Neutrophil (primary cell): ENCODE results near the gene CXorf38.

Experiments used
- H3K27ac ChIP-seq: fragments of 200-600 bp; sonication (generic); 2 replicates; pipeline ENCODE4 v1.5.1; 2016; ENCODE audit warnings: mild to moderate bottlenecking, moderate library complexity
- H3K27me3 ChIP-seq: fragments of 200-600 bp; sonication (generic); 2 replicates; pipeline ENCODE4 v1.6.0; 2016; ENCODE audit warnings: mild to moderate bottlenecking
- H3K36me3 ChIP-seq: fragments of 200-600 bp; sonication (generic); 2 replicates; pipeline ENCODE4 v1.5.1; 2017
- H3K4me1 ChIP-seq, 2 experiments: fragments of 200-600 bp in 1 of 2; sonication (generic) in 1 of 2; 1 replicate in 1 of 2; 2 replicates in 1 of 2; pipeline versions ENCODE4 v1.5.1 to v1.6.1; 2013 to 2016; ENCODE audit warnings: low read depth in 1 of 2, low read length in 1 of 2, mild to moderate bottlenecking in 1 of 2, moderate library complexity in 1 of 2; ENCODE audit not compliant: control insufficient read depth in 1 of 2, insufficient read depth in 1 of 2
- H3K4me3 ChIP-seq, 2 experiments: fragments of 200-600 bp in 1 of 2; sonication (generic) in 1 of 2; 1 replicate in 1 of 2; 2 replicates in 1 of 2; pipeline ENCODE4 v1.5.1; 2013 to 2016; ENCODE audit warnings: low read depth in 1 of 2, low read length in 1 of 2, mild to moderate bottlenecking in 1 of 2, moderate library complexity in 1 of 2
- H3K9me3 ChIP-seq: fragments of 200-600 bp; sonication (generic); 2 replicates; pipeline ENCODE4 v1.5.1; 2016
- CTCF ChIP-seq: fragments of 200-600 bp; sonication (generic); IDR thresholded peaks from 2 replicates; pipeline ENCODE4 v1.5.1; 2016; ENCODE audit warnings: antibody characterized with exemption

Gene CXorf38

GRCh38 chrX:40646489-40647306 is 663 bp downstream of the CXorf38 start:
- no peak for TF ChIP-seq CTCF
- Histone ChIP-seq H3K36me3 (no peaks in the 10 kb centered on the region), H3K4me3 (peak overlapping the region; percentile 72 to 89), H3K27me3 (no peaks in the 10 kb centered on the region), H3K27ac (peak overlapping the region; percentile 93), H3K4me1 (peaks cover 17 to 46% of the 10 kb centered on the region in 2 experiments), H3K9me3 (no peaks in the 10 kb centered on the region)

GRCh38 chrX:40644821-40645358 is 2.5 kb downstream of the CXorf38 start:
- peak overlapping the region; percentile 96 for H3K27ac ChIP-seq
- peaks cover 17 to 54% of the 10 kb centered on the region in 2 experiments for H3K4me1 ChIP-seq
- H3K36me3 ChIP-seq: peaks cover 2% of the 10 kb centered on the region
- no peaks in the 10 kb centered on the region for H3K27me3 ChIP-seq
- H3K9me3 ChIP-seq: no peaks in the 10 kb centered on the region
- peak overlapping the region; percentile 62 to 89 for H3K4me3 ChIP-seq
- no peak for TF ChIP-seq CTCF

- H3K4me1 ChIP-seq: peaks cover 17 to 54% of the 10 kb centered on the region in 2 experiments
- H3K27ac ChIP-seq: peak overlapping the region; percentile 96
- H3K36me3 ChIP-seq: peaks cover 3% of the 10 kb centered on the region
- peak overlapping the region; percentile 62 to 89 for H3K4me3 ChIP-seq
- no peaks in the 10 kb centered on the region for H3K9me3 ChIP-seq
- no peak for TF ChIP-seq CTCF
- no peaks in the 10 kb centered on the region for H3K27me3 ChIP-seq
These were observed 3.2 kb downstream of the CXorf38 start for GRCh38 chrX:40644176-40644575.

- Histone ChIP-seq H3K4me1 (peaks cover 0 to 13% of the 10 kb centered on the region in 2 experiments), H3K4me3 (no peak overlapping the region), H3K27ac (no peak overlapping the region), H3K9me3 (no peaks in the 10 kb centered on the region), H3K36me3 (peaks cover 67% of the 10 kb centered on the region), H3K27me3 (no peaks in the 10 kb centered on the region)
- no peak for TF ChIP-seq CTCF
These were observed 9.7 kb downstream of the CXorf38 start for GRCh38 chrX:40637687-40638086.

GRCh38 chrX:40632199-40632598 is 15.2 kb downstream of the CXorf38 start:
- TF ChIP-seq CTCF: no peak
- Histone ChIP-seq H3K4me1 (peaks cover 0 to 3% of the 10 kb centered on the region in 2 experiments), H3K36me3 (peaks cover 97% of the 10 kb centered on the region), H3K27ac (no peak overlapping the region), H3K9me3 (no peaks in the 10 kb centered on the region), H3K27me3 (no peaks in the 10 kb centered on the region), H3K4me3 (no peak overlapping the region)
